Measurements from ENCODE around the gene KRTAP20-3. TPM values are rescaled to one million over a fixed set of nuclear protein-coding genes. Genes with fewer than 3 reads are reported as not detected.

Gene KRTAP20-3
- total and polyA plus RNA-seq, 2 donors (not counting 3 experiments of a cell fraction or from before 2014, with no cell fraction given): not detected

DNA sequence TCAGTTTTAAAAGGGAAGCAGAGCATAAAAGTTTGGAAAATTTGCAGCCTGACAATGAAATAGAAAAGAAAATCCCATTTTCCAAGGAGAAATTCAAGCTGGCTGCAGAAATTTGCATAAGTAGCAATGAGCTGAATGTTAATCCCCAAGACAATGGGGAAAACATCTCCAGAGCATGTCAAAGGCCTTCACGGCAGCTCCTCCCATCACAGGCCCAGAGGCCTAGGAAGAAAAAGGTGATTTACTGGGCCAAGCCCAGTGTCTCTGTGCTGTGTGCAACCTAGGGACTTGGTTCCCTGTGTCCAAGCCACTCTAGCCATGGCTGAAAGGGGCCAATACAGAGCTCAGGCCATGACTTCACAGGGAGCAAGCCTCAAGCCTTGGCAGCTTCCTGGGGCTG lies 26.1 kb downstream of the KRTAP20-3 start:
- no peak overlapping the region for H3K4me3 ChIP-seq (replicated peaks in 1 of 3; ENCODE audit: insufficient read depth in 1 of 3, low read depth in 1 of 3, low read length in 3 of 3)
- no peak overlapping the region for H3K9ac ChIP-seq (replicated peaks; ENCODE audit: extremely low read depth, insufficient read depth, low read length)
- no peak overlapping the region for H2AFZ ChIP-seq (ENCODE audit: low read depth, low read length)
- dilution Hi-C loops (cut with MboI; ENCODE audit: extremely low pct_ligation_motif_present, low sequenced_read_pairs) (no loop called here), intact Hi-C loops (cut with micrococcal nuclease) (no loop called here)
- no peaks in the 10 kb centered on the region for H3K27me3 ChIP-seq (ENCODE audit: control insufficient read depth in 2 of 2, insufficient read depth in 2 of 2, low read length in 2 of 2)
- H3K79me2 ChIP-seq (ENCODE audit: control insufficient read depth, insufficient read depth, low read length): no peaks in the 10 kb centered on the region
- H3K36me3 ChIP-seq (ENCODE audit: control insufficient read depth in 2 of 2, extremely low read depth in 1 of 2, insufficient read depth in 2 of 2, low read length in 2 of 2): no peaks in the 10 kb centered on the region
- H3K9me3 ChIP-seq (replicated peaks; ENCODE audit: control insufficient read depth, insufficient read depth, low read length): peaks cover 6% of the 10 kb centered on the region
- FAIRE-seq (no peak), DNase-seq (ENCODE audit: low read depth, low spot score) (no peak)
- no peaks in the 10 kb centered on the region for H3K4me1 ChIP-seq (ENCODE audit: control insufficient read depth, extremely low read depth, insufficient read depth, low read length)
- no peak for TF ChIP-seq FOS (IDR thresholded peaks at IDR 0.05; ENCODE audit: borderline replicate concordance, insufficient read depth, low read length)
- TF ChIP-seq, protein P1, sequence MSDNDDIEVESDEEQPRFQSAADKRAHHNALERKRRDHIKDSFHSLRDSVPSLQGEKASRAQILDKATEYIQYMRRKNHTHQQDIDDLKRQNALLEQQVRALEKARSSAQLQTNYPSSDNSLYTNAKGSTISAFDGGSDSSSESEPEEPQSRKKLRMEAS (IDR thresholded peaks at IDR 0.05; ENCODE audit: insufficient read depth, insufficient read length): no peak
- TF ChIP-seq POLR2A (IDR thresholded peaks at IDR 0.05; ENCODE audit: low read depth, low read length): no peak
- TF ChIP-seq, protein P2, sequence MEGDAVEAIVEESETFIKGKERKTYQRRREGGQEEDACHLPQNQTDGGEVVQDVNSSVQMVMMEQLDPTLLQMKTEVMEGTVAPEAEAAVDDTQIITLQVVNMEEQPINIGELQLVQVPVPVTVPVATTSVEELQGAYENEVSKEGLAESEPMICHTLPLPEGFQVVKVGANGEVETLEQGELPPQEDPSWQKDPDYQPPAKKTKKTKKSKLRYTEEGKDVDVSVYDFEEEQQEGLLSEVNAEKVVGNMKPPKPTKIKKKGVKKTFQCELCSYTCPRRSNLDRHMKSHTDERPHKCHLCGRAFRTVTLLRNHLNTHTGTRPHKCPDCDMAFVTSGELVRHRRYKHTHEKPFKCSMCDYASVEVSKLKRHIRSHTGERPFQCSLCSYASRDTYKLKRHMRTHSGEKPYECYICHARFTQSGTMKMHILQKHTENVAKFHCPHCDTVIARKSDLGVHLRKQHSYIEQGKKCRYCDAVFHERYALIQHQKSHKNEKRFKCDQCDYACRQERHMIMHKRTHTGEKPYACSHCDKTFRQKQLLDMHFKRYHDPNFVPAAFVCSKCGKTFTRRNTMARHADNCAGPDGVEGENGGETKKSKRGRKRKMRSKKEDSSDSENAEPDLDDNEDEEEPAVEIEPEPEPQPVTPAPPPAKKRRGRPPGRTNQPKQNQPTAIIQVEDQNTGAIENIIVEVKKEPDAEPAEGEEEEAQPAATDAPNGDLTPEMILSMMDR (IDR thresholded peaks at IDR 0.05; ENCODE audit: extremely low read depth in 1 of 2, insufficient read depth in 1 of 2, low read depth in 1 of 2, low read length in 2 of 2): no peak
- no peak for TF ChIP-seq POLR2AphosphoS5 (IDR thresholded peaks at IDR 0.05; ENCODE audit: insufficient read depth, low read depth, low read length)
- TF ChIP-seq MYC (IDR thresholded peaks at IDR 0.05; ENCODE audit: low read depth, low read length): no peak
- no peak for TF ChIP-seq GATA2 (IDR thresholded peaks at IDR 0.05; ENCODE audit: insufficient read depth, insufficient read length, low read depth, low read length)
- no peak for TF ChIP-seq EZH2 (IDR thresholded peaks at IDR 0.05; ENCODE audit: borderline replicate concordance, low read depth, low read length, severe bottlenecking)
- no peak for TF ChIP-seq JUN (IDR thresholded peaks at IDR 0.05; ENCODE audit: borderline replicate concordance, insufficient read depth, insufficient read length, low read depth)
- BruUV-seq (replicated peaks): no TSS peak
- ChIA-PET POLR2A (no interaction called here), CTCF (no interaction called here)
- H3K27ac ChIP-seq (ENCODE audit: insufficient read depth, low read depth, low read length): no peak overlapping the region
- no peaks in the 10 kb centered on the region for H3K9me1 ChIP-seq (replicated peaks; ENCODE audit: control insufficient read depth, extremely low read depth, insufficient read depth, low read length)
- H3K4me2 ChIP-seq (ENCODE audit: insufficient read depth, low read length): no peak overlapping the region
- H4K20me1 ChIP-seq (replicated peaks; ENCODE audit: control insufficient read depth, extremely low read depth, insufficient read depth, low read length): no peaks in the 10 kb centered on the region
